PC-9 (cell line): ENCODE results near the gene CBX8. TPM values are rescaled to one million over a fixed set of nuclear protein-coding genes. Genes with fewer than 3 reads are reported as not detected.

Source experiments
- BruUV-seq: library from RNA; stranded (reverse); fragments of 400-500 nt; replicated peaks from 2 replicates; lab custom pipeline; 2021; lab: Mats Ljungman, UMichigan
- CTCF ChIA-PET: fragments of 300-600 bp; sonication (Branson Sonifier 250); formaldehyde crosslinking; loops from one replicate; lab custom pipeline; 2022; ENCODE audit warnings: antibody characterized with exemption; lab: Charles Lee
- POLR2A ChIA-PET: fragments of 300-600 bp; sonication (Branson Sonifier 250); formaldehyde crosslinking; loops from one replicate; lab custom pipeline; 2022; ENCODE audit warnings: antibody characterized with exemption; ENCODE audit not compliant: unreplicated experiment; lab: Charles Lee
- DNase-seq, 2 experiments: peaks; one replicate each; pipeline versions ENCODE4 v3.0.0 to v3.0.0-alpha.2; 2015 to 2022; ENCODE audit warnings: mixed read lengths in 1 of 2
- H2AFZ ChIP-seq: fragments of 200-600 bp; sonication (generic); 2 replicates; pipeline ENCODE4 v1.8.1; 2017; ENCODE audit warnings: antibody characterized with exemption
- H3F3A ChIP-seq: fragments of 200-600 bp; sonication (generic); 2 replicates; pipeline ENCODE4 v1.8.1; 2017; ENCODE audit warnings: antibody characterized with exemption, mild to moderate bottlenecking, low read depth; ENCODE audit not compliant: insufficient read depth
- H3K27ac ChIP-seq: fragments of 200-600 bp; sonication (generic); 2 replicates; pipeline ENCODE4 v1.6.1; 2016; ENCODE audit warnings: mixed run types
- H3K27me3 ChIP-seq: fragments of 200-600 bp; sonication (generic); 2 replicates; pipeline ENCODE4 v1.6.1; 2016; ENCODE audit warnings: low read depth, mixed run types; ENCODE audit not compliant: insufficient read depth
- H3K36me3 ChIP-seq: fragments of 200-600 bp; sonication (generic); 2 replicates; pipeline ENCODE4 v1.6.1; 2016; ENCODE audit warnings: low read depth, mixed run types
- H3K4me1 ChIP-seq: fragments of 200-600 bp; sonication (generic); replicated peaks from 2 replicates; pipeline ENCODE4 v1.6.1; 2016; ENCODE audit warnings: mixed run types; ENCODE audit not compliant: insufficient read depth
- H3K4me2 ChIP-seq: fragments of 200-600 bp; sonication (generic); 2 replicates; pipeline ENCODE4 v1.6.1; 2017; ENCODE audit warnings: mixed run types
- H3K4me3 ChIP-seq: fragments of 200-600 bp; sonication (generic); 2 replicates; pipeline ENCODE4 v1.6.1; 2016; ENCODE audit warnings: mixed run types
- H3K79me2 ChIP-seq: fragments of 200-600 bp; sonication (generic); 2 replicates; pipeline ENCODE4 v1.6.1; 2017; ENCODE audit warnings: low read depth, mixed run types
- H3K9me2 ChIP-seq: fragments of 200-600 bp; sonication (generic); 2 replicates; pipeline ENCODE4 v1.8.1; 2017; ENCODE audit warnings: mild to moderate bottlenecking; ENCODE audit not compliant: insufficient read depth
- H3K9me3 ChIP-seq: fragments of 200-600 bp; sonication (generic); 2 replicates; pipeline ENCODE4 v1.8.1; 2016; ENCODE audit warnings: low read depth; ENCODE audit not compliant: insufficient read depth
- H4K20me1 ChIP-seq: fragments of 200-600 bp; sonication (generic); 2 replicates; pipeline ENCODE4 v1.8.1; 2017; ENCODE audit not compliant: insufficient read depth
- EZH2 ChIP-seq: fragments of 200-600 bp; sonication (generic); IDR thresholded peaks from 2 replicates; pipeline ENCODE4 v1.8.0; 2017; ENCODE audit warnings: antibody characterized with exemption, low read depth
- intact Hi-C: fragments of 100-400 bp; cut with micrococcal nuclease; formaldehyde crosslinking; loops from one replicate; pipeline ENCODE4 v1.10.0; 2022; ENCODE audit not compliant: unreplicated experiment
- total RNA-seq: library from RNA; stranded (reverse); gene quantifications from 2 replicates; pipeline ENCODE4 v1.2.3, GENCODE V29; 2021
- TF ChIP-seq, protein P1 (sequence below): fragments of 200-600 bp; sonication (generic); conservative IDR thresholded peaks from 2 replicates; pipeline ENCODE4 v1.6.1; 2017; ENCODE audit warnings: mixed run types, antibody characterized with exemption, mild to moderate bottlenecking, moderate library complexity

CBX8 gene
- total RNA-seq, 1 experiment from 2014 or later, result 14.2 TPM

DNA sequence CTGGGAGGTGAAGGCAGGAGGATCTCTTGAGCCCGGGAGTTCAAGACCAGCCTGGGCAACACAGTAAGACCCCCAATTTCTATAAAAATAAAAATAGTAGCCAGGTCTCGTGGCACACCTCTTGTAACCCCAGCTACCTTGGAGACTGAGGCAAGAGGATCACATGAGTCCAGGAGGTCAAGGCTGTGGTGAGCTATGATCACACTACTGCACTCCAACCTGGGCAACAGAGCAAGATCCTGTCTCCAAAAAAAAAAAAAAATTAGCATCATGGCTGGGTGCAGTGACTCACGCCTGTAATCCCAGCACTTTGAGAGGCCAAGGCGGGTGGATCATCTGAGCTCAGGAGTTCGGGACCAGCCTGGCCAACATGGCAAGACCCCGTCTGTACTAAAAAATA, 25.6 kb downstream of the CBX8 start:
- no peak for DNase-seq
- BruUV-seq, result no TSS peak
- Histone ChIP-seq H3F3A (peaks cover 6% of the 10 kb centered on the region; the same call in 1 of the 2 replicates), H3K27me3 (no peaks in the 10 kb centered on the region), H3K79me2 (peaks cover 37% of the 10 kb centered on the region), H4K20me1 (0 out of 2 replicates have a peak, but pooled peaks cover 5% of the 10 kb centered on the region), H3K4me1 (peaks cover 5% of the 10 kb centered on the region), H3K4me3 (no peak overlapping the region), H3K9me3 (no peaks in the 10 kb centered on the region), H3K4me2 (no peak overlapping the region), H3K27ac (no peak overlapping the region), H2AFZ (no peak overlapping the region), H3K9me2 (no peaks in the 10 kb centered on the region), H3K36me3 (no peaks in the 10 kb centered on the region)
- CTCF ChIA-PET, result interaction anchor here (0.7 kb wide), 1 partner anchor 145 kb away, joined by 3 read pairs; no protein-coding TSS in a partner anchor
- POLR2A ChIA-PET, result interaction anchor here (0.7 kb wide), 1 partner anchor 15 kb away, joined by 14 read pairs; no protein-coding TSS in a partner anchor
- intact Hi-C loops, result loop anchor here (2.0 kb wide), 1 partner anchor 26 kb away; the partner anchor contains the start of gene CBX8
- TF ChIP-seq EZH2, result no peak
- TF ChIP-seq, protein P1, sequence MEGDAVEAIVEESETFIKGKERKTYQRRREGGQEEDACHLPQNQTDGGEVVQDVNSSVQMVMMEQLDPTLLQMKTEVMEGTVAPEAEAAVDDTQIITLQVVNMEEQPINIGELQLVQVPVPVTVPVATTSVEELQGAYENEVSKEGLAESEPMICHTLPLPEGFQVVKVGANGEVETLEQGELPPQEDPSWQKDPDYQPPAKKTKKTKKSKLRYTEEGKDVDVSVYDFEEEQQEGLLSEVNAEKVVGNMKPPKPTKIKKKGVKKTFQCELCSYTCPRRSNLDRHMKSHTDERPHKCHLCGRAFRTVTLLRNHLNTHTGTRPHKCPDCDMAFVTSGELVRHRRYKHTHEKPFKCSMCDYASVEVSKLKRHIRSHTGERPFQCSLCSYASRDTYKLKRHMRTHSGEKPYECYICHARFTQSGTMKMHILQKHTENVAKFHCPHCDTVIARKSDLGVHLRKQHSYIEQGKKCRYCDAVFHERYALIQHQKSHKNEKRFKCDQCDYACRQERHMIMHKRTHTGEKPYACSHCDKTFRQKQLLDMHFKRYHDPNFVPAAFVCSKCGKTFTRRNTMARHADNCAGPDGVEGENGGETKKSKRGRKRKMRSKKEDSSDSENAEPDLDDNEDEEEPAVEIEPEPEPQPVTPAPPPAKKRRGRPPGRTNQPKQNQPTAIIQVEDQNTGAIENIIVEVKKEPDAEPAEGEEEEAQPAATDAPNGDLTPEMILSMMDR, result no peak

DNA sequence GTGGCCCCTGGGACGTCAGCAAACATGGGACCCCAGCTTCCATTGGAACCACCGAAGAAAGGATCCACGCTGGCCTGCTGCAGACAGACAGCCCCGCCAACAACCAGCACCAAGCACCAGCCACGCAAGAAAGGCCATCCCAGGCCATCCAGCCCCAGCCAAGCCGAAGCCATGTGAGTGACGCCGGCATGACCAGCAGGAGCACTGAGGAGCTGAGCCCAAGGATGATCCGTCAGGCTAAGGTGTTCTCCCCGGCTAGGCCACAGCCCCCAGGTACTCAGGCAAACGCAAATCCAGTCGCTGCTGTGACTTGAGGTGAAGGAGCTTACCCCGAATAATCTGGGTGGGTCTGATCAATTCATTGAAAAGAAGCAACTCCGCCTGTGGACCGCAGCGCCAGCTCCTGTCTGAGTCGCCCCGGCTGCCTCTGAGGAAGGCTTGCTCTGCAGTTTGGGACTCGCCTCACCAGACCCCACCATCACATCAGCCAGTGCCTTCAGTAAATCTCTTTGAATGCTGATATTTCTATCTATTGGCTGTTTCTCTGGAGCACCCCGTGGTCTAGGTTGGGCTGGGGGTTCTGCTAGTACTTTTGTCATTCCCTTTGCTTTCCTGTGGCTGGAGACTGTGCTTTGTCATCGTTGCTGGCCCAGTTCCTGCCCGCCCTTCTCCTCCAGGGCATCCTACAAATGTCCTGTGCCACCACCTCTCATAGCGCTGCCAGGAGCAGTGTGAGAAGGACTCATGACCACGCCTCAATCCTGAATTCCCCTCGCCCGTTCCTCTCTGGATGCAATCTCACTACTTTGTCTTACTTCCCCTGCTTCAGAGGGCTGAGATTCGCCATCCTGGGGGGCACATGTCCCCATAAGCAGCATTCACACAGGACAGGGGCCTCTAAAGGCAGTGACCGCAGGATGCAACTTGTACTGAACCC, 27.0 kb downstream of the CBX8 start:
- ChIA-PET POLR2A (interaction anchor here (0.6 to 0.7 kb wide), 4 partner anchors 11 to 123 kb away, joined by 3 to 18 read pairs (median 10); partner anchors contain the start of gene CBX8), CTCF (interaction anchor here (0.6 kb wide), 3 partner anchors 216 to 499 kb away, joined by 3 to 7 read pairs (median 5); no protein-coding TSS in a partner anchor)
- Histone ChIP-seq H4K20me1 (0 out of 2 replicates have a peak, but pooled peaks cover 10% of the 10 kb centered on the region), H3K4me2 (peak overlapping the region; percentile 90), H3K9me3 (no peaks in the 10 kb centered on the region), H3K79me2 (peaks cover 46% of the 10 kb centered on the region), H3F3A (peaks cover 6% of the 10 kb centered on the region; the same call in 1 of the 2 replicates), H3K4me3 (peak overlapping the region; percentile 95), H3K27me3 (no peaks in the 10 kb centered on the region), H2AFZ (peak overlapping the region; percentile 77), H3K9me2 (no peaks in the 10 kb centered on the region), H3K36me3 (no peaks in the 10 kb centered on the region), H3K27ac (peak overlapping the region; percentile 97), H3K4me1 (peaks cover 5% of the 10 kb centered on the region)
- TF ChIP-seq EZH2, result no peak
- intact Hi-C loops, result loop anchor here (2.0 kb wide), 2 partner anchors 19 to 27 kb away; partner anchors contain the start of gene CBX8
- peak; percentile 80 to 83 for DNase-seq
- BruUV-seq, result TSS peak; percentile 74

DNA sequence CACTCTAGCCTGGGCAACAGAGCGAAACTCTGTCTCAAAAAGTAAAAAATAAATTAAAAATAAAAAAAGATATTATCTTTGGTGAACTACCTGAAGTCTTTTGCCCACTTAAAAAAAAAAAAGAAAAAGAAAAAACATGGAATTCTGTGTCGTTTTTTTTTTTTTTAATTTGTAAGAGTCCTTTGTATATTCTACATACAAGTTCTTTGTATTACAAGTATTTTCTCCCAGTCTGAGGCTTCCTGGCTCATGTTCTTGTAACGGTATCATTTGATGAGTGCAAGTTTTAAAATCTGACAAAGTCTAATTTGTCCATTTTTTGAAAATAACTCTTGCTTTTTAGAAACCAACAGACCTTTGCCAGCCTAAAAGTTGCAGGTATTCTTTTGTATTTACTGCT, 31.2 kb downstream of the CBX8 start:
- no peak for TF ChIP-seq EZH2
- TF ChIP-seq, protein P1, result no peak
- intact Hi-C loops, result no loop called here
- no TSS peak for BruUV-seq
- peaks cover 77% of the 10 kb centered on the region for H3K79me2 ChIP-seq
- no peaks in the 10 kb centered on the region for H3K27me3 ChIP-seq
- H3K4me2 ChIP-seq, result no peak overlapping the region
- peaks cover 14% of the 10 kb centered on the region; the same call in 1 of the 2 replicates for H4K20me1 ChIP-seq
- no peak for DNase-seq
- H3K9me3 ChIP-seq, result no peaks in the 10 kb centered on the region
- no peak overlapping the region for H3K4me3 ChIP-seq
- H3K9me2 ChIP-seq, result no peaks in the 10 kb centered on the region
- POLR2A ChIA-PET, result no interaction called here
- H3K4me1 ChIP-seq, result peaks cover 5% of the 10 kb centered on the region
- CTCF ChIA-PET, result interaction anchor here (0.7 kb wide), 1 partner anchor 720 kb away, joined by 4 read pairs; no protein-coding TSS in a partner anchor
- no peak overlapping the region for H2AFZ ChIP-seq
- H3F3A ChIP-seq, result peaks cover 6% of the 10 kb centered on the region; the same call in 1 of the 2 replicates
- H3K36me3 ChIP-seq, result no peaks in the 10 kb centered on the region
- H3K27ac ChIP-seq, result no peak overlapping the region
